ENCODE measurements around the gene MAGI2. TPM values are rescaled to one million over a fixed set of nuclear protein-coding genes. Genes with fewer than 3 reads are reported as not detected.
"Not testable (repeated sequence)": the region's sequence is repeated elsewhere in the genome, so short reads cannot be mapped to it uniquely, and the experiment has no call there.

MAGI2 gene
- total RNA-seq, 1 donor = 0.42 TPM

- no peak overlapping the region for H3K4me3 ChIP-seq (ENCODE audit: low read length)
- H3K9me3 ChIP-seq (ENCODE audit: low read depth, low read length) = no peaks in the 10 kb centered on the region
- H3K4me1 ChIP-seq (ENCODE audit: insufficient read depth, low read length) = no peaks in the 10 kb centered on the region
- H3K27me3 ChIP-seq (ENCODE audit: insufficient read depth, low read length) = no peaks in the 10 kb centered on the region
These were observed 942.8 kb downstream of the MAGI2 start for GRCh38 chr7:78510580-78511188.

DNA sequence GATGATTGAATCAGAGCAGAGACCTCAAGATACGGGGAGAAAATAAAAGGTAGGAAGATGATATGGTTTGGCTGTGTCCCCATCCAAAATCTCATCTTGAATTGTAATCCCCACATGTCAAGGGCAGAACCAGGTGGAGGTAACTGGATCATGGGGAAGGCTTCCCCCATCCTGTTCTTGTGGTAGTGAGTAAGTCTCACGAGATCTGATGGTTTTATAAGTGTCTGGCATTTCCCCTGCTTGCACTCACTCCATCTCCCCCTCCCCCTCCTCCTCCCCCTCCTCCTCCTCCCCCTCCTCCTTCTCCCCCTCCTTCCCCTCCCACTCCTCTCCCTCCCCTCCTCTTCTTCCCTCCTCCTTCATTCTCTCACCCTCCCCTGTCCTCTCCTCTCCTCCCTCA, 950.2 kb downstream of the MAGI2 start:
- H3K27me3 ChIP-seq (ENCODE audit: insufficient read depth, low read length); H3K4me1 ChIP-seq (ENCODE audit: insufficient read depth, low read length); H3K4me3 ChIP-seq (ENCODE audit: low read length); H3K9me3 ChIP-seq (ENCODE audit: low read depth, low read length): not testable (repeated sequence)

DNA sequence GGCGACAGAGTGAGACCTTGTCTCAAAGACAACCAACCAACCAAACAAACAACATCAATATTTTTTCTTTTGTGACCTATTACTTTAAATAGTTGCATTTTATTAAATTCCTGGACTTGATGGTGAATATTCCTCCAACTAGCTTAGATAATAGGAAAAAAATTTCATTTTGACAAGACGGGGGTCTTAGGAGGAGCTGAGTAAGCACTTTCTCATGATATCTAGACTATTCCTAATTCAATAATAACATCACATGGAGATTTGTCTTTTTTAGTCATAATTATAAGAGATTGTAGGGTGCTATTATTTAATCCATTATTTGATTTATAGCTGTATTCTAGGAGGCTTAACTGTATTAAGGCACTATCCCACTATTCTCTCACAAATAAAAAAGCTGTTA, 952.4 kb downstream of the MAGI2 start:
- no peaks in the 10 kb centered on the region for H3K4me1 ChIP-seq (ENCODE audit: insufficient read depth, low read length)
- no peaks in the 10 kb centered on the region for H3K9me3 ChIP-seq (ENCODE audit: low read depth, low read length)
- H3K4me3 ChIP-seq (ENCODE audit: low read length) = no peak overlapping the region
- no peaks in the 10 kb centered on the region for H3K27me3 ChIP-seq (ENCODE audit: insufficient read depth, low read length)

DNA sequence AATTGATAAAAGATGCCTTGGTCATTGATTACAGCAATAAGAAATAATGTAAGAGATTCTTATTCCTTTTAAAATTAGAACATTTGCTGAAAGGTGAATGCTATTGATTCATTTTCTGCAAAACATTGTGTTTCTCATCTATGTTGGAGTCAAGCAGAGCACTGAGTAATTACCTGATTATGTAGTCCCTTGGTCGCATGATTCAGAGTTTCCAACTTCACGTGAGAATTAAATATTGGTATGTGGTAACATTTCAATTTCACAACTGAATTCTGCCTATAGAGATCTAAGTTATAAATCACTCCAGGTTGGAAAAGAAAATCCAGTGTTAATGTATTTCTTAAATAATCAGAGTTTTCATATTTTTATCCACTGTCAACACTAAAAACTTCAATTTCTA, 953.5 kb downstream of the MAGI2 start:
- no peak overlapping the region for H3K4me3 ChIP-seq (ENCODE audit: low read length)
- H3K4me1 ChIP-seq (ENCODE audit: insufficient read depth, low read length) = no peaks in the 10 kb centered on the region
- no peaks in the 10 kb centered on the region for H3K27me3 ChIP-seq (ENCODE audit: insufficient read depth, low read length)
- no peaks in the 10 kb centered on the region for H3K9me3 ChIP-seq (ENCODE audit: low read depth, low read length)

DNA sequence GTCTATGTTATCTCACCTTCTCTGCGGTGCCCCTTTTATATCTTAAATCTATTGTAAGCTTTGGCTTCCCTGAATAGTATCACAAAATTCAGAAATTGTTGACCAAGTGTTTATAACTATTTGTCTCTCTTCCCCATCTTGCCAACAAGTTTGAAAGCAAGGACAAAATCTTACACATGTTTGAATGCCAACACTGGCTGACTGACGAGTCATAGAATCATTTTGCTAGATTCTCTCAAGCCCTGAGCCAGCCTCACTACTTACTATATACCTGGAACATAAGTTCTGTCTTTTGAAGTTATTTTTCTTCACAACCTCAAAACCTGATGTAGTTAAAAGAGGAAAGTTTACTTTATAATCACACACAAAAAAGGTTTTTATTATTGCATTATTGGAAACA, 954.2 kb downstream of the MAGI2 start:
- Histone ChIP-seq H3K4me1 (ENCODE audit: insufficient read depth, low read length) (no peaks in the 10 kb centered on the region), H3K4me3 (ENCODE audit: low read length) (no peak overlapping the region), H3K27me3 (ENCODE audit: insufficient read depth, low read length) (no peaks in the 10 kb centered on the region), H3K9me3 (ENCODE audit: low read depth, low read length) (no peaks in the 10 kb centered on the region)

DNA sequence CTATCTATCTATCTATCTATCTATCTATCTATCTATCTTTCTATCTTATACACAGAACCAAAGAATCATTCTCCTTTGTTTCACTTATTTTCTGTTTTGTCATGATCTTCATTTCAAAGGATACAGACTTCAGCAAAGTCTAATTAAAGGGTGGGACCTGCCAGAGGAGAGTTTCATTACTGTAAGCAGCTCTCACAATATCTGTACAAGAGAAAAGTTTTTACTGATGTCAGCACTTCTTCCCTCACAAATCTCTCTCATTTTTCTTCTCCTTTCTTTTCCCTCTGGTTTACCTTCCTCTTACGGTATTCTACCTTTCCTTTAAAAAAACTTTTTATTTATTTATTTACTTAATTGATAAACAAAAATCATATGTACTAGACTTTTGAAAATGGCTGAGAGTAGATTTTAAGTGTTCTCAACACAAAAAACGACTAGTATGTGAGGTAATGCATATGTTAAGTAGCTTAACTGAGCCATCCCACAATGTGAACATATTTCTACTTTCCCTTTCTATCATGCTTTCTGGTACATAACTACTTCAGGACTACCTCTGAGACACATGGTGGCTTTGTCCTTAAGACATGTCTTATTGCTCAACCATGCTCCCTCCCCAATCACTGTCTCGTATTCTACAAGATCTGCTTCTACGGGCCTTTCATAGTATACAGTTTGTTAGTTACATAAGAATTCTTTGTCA, 955.6 kb downstream of the MAGI2 start:
- Histone ChIP-seq H3K9me3 (ENCODE audit: low read depth, low read length) (no peaks in the 10 kb centered on the region), H3K4me1 (ENCODE audit: insufficient read depth, low read length) (no peaks in the 10 kb centered on the region), H3K27me3 (ENCODE audit: insufficient read depth, low read length) (no peaks in the 10 kb centered on the region), H3K4me3 (ENCODE audit: low read length) (no peak overlapping the region)

DNA sequence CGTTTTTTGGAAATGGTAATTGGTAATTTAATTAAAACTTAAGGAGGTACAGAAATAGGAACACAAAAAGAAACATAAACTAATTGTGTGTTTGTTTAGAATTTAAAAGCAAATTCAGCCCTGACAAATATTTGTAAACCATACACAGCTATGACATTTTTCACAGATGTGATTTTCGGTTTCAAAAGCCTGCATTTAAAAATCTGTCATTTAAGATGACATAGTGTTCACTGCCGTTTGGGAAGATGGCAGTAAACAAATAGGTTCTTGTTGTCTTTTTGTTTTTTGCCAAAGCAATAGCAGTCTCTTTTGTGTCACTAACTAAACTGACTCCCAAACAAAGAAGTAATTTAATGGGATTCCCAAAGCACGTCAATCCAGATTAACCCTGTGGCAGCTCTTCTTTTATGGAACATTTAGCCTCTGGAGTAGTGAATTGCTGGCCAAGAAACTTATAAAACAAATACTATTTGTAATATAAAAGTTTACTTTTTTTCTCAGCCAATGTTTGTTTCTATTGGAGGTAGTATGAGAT, 957.3 kb downstream of the MAGI2 start:
- Histone ChIP-seq H3K4me1 (ENCODE audit: insufficient read depth, low read length) (no peaks in the 10 kb centered on the region), H3K27me3 (ENCODE audit: insufficient read depth, low read length) (no peaks in the 10 kb centered on the region)

DNA sequence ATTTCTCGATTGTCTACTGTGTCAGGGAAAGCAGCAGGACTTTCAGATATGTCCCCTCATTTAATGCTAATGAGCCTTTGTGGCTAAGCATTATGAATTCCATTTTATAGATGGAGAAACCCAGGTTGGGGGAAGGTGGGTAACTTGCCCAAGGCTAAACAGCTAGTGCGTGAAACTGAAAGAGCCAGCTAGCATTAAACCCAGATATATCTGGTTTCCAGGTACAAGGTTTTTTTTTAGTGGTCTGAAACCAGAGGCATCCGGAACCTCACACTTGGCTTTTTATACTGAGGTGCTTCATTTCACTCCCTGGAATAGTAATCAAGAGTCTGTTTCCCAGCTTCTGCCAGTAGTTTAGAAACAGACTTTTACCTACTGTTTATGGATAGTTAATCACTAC, 960.1 kb downstream of the MAGI2 start:
- Histone ChIP-seq H3K9me3 (ENCODE audit: low read depth, low read length) (no peaks in the 10 kb centered on the region), H3K4me1 (ENCODE audit: insufficient read depth, low read length) (no peaks in the 10 kb centered on the region), H3K27me3 (ENCODE audit: insufficient read depth, low read length) (no peaks in the 10 kb centered on the region), H3K4me3 (ENCODE audit: low read length) (no peak overlapping the region)

More for the DNA sequence above, 957.3 kb downstream of the MAGI2 start:
- Histone ChIP-seq H3K4me3 (ENCODE audit: low read length) (no peak overlapping the region), H3K9me3 (ENCODE audit: low read depth, low read length) (no peaks in the 10 kb centered on the region)

DNA sequence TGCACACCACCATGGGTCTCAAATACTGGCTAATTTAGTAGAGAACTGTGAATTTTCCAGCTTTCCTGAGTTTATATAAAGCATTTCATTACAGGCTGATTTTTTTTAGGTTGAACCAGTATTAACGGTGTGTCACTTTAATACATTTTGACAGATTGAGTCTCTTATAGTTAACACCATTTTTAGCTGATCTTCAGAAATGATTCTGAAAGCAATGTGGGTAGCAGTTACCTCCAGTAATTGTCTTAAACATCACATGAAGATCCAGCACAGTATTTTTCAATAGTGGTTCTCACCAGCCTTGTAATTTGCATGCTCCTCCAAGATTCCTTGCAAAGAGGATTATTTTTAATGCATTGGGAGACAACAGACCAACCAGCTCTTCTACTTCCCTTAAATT, 961.3 kb downstream of the MAGI2 start:
- no peaks in the 10 kb centered on the region for H3K9me3 ChIP-seq (ENCODE audit: low read depth, low read length)
- H3K4me1 ChIP-seq (ENCODE audit: insufficient read depth, low read length) = no peaks in the 10 kb centered on the region
- no peaks in the 10 kb centered on the region for H3K27me3 ChIP-seq (ENCODE audit: insufficient read depth, low read length)
- H3K4me3 ChIP-seq (ENCODE audit: low read length) = no peak overlapping the region

- H3K4me3 ChIP-seq (ENCODE audit: low read length) = no peak overlapping the region
- no peaks in the 10 kb centered on the region for H3K9me3 ChIP-seq (ENCODE audit: low read depth, low read length)
- no peaks in the 10 kb centered on the region for H3K4me1 ChIP-seq (ENCODE audit: insufficient read depth, low read length)
- H3K27me3 ChIP-seq (ENCODE audit: insufficient read depth, low read length) = no peaks in the 10 kb centered on the region
These were observed 962.9 kb downstream of the MAGI2 start for GRCh38 chr7:78490524-78490923.

DNA sequence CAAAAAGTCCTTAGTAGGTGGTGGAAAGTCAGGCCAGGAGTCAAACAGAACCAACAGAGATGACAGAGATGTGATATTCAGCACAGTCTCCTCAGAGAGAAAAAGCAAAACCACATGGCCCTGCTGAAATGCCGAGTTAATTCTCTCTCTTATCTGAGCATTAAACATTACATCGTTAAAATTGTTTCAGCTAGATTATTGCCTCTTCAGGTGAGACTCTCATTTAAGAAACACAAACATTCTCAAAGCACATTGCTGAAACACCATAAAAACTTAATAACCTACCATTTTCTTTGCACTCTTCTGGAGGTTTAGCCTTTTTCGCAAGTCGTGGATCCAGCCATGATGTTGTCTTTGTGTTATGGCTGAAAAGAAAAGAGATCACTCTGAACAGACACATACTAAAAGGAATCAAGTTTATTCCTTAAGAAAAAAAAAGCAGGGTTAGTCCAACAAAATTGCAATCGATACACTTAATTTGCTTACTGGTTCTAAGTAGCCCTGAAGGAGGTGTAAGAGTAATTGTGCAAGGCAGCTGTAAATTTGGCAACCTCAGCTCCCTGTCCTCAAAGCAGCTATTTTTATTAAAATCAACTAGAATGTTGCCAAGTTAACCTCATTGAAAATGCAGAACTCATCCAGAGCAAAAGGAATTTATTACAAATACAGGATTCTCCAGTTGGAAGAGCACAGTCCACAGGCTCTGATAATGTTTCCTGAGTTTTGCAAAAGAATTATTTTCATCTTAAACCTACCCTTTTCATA, 963.8 kb downstream of the MAGI2 start:
- no peak overlapping the region for H3K4me3 ChIP-seq (ENCODE audit: low read length)
- H3K27me3 ChIP-seq (ENCODE audit: insufficient read depth, low read length) = no peaks in the 10 kb centered on the region
- no peaks in the 10 kb centered on the region for H3K9me3 ChIP-seq (ENCODE audit: low read depth, low read length)
- no peaks in the 10 kb centered on the region for H3K4me1 ChIP-seq (ENCODE audit: insufficient read depth, low read length)

- no peaks in the 10 kb centered on the region for H3K9me3 ChIP-seq (ENCODE audit: low read depth, low read length)
- no peak overlapping the region for H3K4me3 ChIP-seq (ENCODE audit: low read length)
- no peaks in the 10 kb centered on the region for H3K4me1 ChIP-seq (ENCODE audit: insufficient read depth, low read length)
- H3K27me3 ChIP-seq (ENCODE audit: insufficient read depth, low read length) = no peaks in the 10 kb centered on the region
These were observed 966.0 kb downstream of the MAGI2 start for GRCh38 chr7:78487464-78487863.

DNA sequence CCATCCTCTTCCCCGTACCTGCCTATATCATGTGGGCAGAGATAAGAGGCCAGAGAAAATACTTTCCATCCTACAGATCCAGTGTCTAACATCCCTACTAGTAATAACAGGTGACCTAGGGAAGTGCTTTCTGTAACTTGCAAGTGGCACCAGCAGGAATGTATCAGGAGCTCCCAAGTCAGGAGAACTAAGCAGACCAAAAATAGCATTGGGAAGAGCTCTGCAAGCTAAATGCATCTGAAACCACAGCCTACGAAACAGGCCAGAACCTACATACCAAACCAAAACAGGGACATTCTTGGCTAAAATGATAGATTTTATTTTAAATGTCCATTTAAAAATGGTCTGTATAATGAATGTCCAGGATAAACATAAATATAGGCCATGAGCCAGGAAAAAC, 974.1 kb downstream of the MAGI2 start:
- H3K27me3 ChIP-seq (ENCODE audit: insufficient read depth, low read length) = no peaks in the 10 kb centered on the region
- H3K4me1 ChIP-seq (ENCODE audit: insufficient read depth, low read length) = no peaks in the 10 kb centered on the region
- H3K9me3 ChIP-seq (ENCODE audit: low read depth, low read length) = peaks cover 4% of the 10 kb centered on the region

GRCh38 chr7:78476851-78477405, 976.5 kb downstream of the MAGI2 start:
- Histone ChIP-seq H3K9me3 (ENCODE audit: low read depth, low read length) (peaks cover 4% of the 10 kb centered on the region), H3K4me3 (ENCODE audit: low read length) (no peak overlapping the region), H3K27me3 (ENCODE audit: insufficient read depth, low read length) (no peaks in the 10 kb centered on the region), H3K4me1 (ENCODE audit: insufficient read depth, low read length) (no peaks in the 10 kb centered on the region)

More for the DNA sequence above, 974.1 kb downstream of the MAGI2 start:
- no peak overlapping the region for H3K4me3 ChIP-seq (ENCODE audit: low read length)
